Epithelial cell of esophagus (primary cell): ENCODE data around the gene SFXN3.

Experiments
- DNase-seq: peaks from one replicate; pipeline ENCODE4 v3.0.0; 2010; ENCODE audit warnings: low read depth
- H3K4me3 ChIP-seq: 2 replicates; pipeline ENCODE4 v1.5.1; 2011; ENCODE audit warnings: mild to moderate bottlenecking, low read length, control low read depth
- TF ChIP-seq, protein P1 (sequence below): IDR thresholded peaks from 2 replicates; pipeline ENCODE4 v1.5.1; 2011; ENCODE audit warnings: low read depth, mild to moderate bottlenecking, low read length, control low read depth, inconsistent platforms; ENCODE audit not compliant: insufficient read depth; ENCODE audit errors: missing control alignments

The SFXN3 gene, protein sequence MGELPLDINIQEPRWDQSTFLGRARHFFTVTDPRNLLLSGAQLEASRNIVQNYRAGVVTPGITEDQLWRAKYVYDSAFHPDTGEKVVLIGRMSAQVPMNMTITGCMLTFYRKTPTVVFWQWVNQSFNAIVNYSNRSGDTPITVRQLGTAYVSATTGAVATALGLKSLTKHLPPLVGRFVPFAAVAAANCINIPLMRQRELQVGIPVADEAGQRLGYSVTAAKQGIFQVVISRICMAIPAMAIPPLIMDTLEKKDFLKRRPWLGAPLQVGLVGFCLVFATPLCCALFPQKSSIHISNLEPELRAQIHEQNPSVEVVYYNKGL

GRCh38 chr10:101031128-101031795 lies at the start of gene SFXN3, which contains the start of gene PDZD7:
SFXN3 (plus strand) TSS chr10:101031234; CDS start chr10:101034695, 3,461 bp downstream.
PDZD7 (minus strand) TSS chr10:101031129; CDS start chr10:101030219, 910 bp downstream.
- TF ChIP-seq, protein P1, sequence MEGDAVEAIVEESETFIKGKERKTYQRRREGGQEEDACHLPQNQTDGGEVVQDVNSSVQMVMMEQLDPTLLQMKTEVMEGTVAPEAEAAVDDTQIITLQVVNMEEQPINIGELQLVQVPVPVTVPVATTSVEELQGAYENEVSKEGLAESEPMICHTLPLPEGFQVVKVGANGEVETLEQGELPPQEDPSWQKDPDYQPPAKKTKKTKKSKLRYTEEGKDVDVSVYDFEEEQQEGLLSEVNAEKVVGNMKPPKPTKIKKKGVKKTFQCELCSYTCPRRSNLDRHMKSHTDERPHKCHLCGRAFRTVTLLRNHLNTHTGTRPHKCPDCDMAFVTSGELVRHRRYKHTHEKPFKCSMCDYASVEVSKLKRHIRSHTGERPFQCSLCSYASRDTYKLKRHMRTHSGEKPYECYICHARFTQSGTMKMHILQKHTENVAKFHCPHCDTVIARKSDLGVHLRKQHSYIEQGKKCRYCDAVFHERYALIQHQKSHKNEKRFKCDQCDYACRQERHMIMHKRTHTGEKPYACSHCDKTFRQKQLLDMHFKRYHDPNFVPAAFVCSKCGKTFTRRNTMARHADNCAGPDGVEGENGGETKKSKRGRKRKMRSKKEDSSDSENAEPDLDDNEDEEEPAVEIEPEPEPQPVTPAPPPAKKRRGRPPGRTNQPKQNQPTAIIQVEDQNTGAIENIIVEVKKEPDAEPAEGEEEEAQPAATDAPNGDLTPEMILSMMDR = no peak
- peak within 1 kb of the TSS; percentile 71 for H3K4me3 ChIP-seq
- DNase-seq = peak; percentile 96

DNA sequence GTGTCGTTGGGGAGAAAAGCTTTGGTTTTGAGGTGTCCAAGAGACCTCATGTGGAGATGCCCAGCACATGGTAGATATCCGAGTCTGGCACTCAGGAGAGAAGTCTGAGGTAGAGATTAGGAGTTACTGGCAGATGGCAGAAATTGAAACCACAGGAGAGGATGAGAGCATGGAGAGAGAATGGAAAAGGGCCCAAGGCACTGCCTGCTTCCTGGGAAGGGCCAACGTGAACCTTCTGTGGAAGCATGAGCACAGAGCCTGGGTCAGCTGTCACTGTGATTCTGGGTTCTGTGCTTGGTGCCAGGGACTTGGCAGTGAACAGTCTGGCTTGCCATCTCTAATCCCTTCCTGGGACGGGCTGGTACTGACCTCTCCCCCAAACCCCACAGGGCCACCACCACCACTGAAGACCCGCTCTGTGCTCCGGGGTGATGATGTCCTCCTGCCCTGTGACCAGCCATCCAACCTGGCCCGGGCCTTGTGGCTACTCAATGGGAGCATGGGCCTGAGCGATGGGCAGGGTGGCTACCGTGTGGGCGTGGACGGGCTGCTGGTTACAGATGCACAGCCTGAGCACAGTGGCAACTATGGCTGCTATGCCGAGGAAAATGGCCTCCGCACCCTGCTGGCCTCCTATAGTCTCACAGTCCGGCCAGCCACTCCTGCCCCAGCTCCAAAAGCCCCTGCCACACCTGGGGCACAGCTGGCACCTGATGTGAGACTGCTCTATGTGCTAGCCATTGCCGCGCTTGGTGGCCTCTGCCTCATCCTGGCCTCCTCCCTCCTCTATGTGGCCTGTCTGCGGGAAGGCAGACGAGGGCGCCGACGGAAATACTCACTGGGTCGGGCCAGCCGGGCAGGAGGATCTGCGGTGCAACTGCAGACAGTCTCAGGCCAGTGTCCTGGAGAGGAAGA lies 47.9 kb upstream of the SFXN3 start:
- TF ChIP-seq, protein P1 = no peak
- H3K4me3 ChIP-seq = no peak overlapping the region
- no peak for DNase-seq

- no peak overlapping the region for H3K4me3 ChIP-seq
- no peak for DNase-seq
- TF ChIP-seq, protein P1 = no peak
These were observed 47.0 kb upstream of the SFXN3 start for GRCh38 chr10:100983868-100984671.

DNA sequence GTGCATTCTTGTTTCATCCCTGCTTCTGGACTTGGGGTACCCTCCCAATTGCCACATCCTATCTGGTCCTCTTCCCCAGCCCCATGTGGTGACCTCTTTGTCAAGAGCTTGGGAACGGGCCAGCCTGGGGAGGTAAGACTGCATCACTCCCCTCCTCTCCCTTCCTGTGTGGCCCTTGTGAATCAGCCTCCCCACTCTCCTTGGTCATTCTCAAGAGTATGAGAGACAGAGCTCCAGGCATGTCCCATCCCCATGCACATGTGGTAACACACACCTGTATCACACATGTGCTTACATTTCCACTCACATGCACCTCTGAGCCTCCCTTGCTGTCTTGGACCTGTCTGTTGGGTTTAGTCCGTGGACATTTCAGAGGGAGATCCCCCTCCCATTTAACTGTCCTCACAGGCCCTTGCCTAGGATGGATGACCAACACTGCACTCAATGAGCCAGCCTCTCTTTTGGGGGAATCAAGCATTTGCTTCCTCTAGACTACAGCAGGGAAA lies 46.3 kb upstream of the SFXN3 start:
- H3K4me3 ChIP-seq = no peak overlapping the region
- no peak for DNase-seq
- TF ChIP-seq, protein P1 = no peak

DNA sequence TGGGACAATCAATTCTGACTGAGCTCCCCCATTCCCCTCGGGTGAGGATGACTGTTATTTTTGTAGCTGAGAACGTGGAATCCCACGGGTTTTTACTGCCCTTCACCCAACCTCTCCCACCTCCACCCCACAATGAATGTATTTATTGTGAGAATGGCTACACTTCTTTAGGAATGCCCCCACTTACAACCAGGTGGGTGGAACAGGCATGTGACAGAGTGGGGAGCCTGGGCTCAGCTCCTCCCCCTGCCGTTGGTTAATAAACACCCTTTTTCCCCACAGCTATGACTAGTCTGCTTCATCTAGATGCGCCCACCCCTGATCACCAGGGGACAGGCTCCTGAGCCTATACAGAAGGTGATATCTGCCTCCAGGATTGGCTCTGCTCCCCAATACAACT lies 45.7 kb upstream of the SFXN3 start:
- DNase-seq = no peak
- TF ChIP-seq, protein P1 = no peak
- no peak overlapping the region for H3K4me3 ChIP-seq

GRCh38 chr10:100986623-100986951 lies 44.4 kb upstream of the SFXN3 start:
- H3K4me3 ChIP-seq = peak overlapping the region; percentile 85
- TF ChIP-seq, protein P1 = no peak

More at GRCh38 chr10:100986623-100986951, 44.4 kb upstream of the SFXN3 start:
- DNase-seq = no peak
